ENCODE results near the gene ARHGAP19.

Gene ARHGAP19

DNA sequence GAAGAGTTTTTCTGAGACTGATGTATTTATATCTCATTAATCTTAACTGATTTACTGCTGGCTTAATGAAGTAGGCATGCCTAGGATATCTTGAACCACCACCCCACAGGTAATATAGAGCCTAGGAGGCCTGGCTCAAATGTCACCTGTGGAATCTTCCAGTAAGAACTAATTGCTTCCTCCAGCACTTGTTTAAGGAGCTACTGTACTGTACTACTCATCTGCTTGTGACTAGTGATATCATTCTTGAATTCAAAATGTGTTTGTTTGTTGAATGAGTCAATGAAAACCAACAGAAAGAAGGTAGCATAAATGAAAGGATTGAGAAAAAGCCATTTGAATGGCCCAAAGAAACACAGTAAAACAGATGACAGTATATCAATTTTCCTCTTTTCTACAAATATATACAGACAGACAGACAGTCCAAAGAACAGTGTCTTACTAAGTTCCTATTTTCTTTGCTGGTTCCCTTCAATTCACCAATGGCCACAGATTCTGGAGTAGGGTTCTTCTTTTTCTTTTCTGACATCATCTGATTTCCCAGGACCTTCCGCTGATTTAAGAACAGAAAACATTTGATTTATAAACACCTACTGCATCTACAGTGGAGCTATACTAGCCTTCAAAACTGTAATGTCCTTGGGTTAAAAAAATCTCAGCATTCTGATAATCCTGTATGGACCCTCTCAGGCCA, 63.0 kb downstream of the ARHGAP19 start:
- H3K27ac ChIP-seq (ENCODE audit: low read depth, low read length) = no peak overlapping the region
- no peaks in the 10 kb centered on the region for H3K9me3 ChIP-seq (ENCODE audit: insufficient read depth, low read length)
- no peaks in the 10 kb centered on the region for H4K20me1 ChIP-seq (ENCODE audit: low read depth, low read length)
- H3K4me2 ChIP-seq (ENCODE audit: low read depth, low read length, poor library complexity, severe bottlenecking) = no peak overlapping the region
- H3K27me3 ChIP-seq (ENCODE audit: low read length) = no peaks in the 10 kb centered on the region
- no peak overlapping the region for H2AFZ ChIP-seq (ENCODE audit: low read depth, low read length, severe bottlenecking)
- TF ChIP-seq, protein P1, sequence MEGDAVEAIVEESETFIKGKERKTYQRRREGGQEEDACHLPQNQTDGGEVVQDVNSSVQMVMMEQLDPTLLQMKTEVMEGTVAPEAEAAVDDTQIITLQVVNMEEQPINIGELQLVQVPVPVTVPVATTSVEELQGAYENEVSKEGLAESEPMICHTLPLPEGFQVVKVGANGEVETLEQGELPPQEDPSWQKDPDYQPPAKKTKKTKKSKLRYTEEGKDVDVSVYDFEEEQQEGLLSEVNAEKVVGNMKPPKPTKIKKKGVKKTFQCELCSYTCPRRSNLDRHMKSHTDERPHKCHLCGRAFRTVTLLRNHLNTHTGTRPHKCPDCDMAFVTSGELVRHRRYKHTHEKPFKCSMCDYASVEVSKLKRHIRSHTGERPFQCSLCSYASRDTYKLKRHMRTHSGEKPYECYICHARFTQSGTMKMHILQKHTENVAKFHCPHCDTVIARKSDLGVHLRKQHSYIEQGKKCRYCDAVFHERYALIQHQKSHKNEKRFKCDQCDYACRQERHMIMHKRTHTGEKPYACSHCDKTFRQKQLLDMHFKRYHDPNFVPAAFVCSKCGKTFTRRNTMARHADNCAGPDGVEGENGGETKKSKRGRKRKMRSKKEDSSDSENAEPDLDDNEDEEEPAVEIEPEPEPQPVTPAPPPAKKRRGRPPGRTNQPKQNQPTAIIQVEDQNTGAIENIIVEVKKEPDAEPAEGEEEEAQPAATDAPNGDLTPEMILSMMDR (IDR thresholded peaks at IDR 0.05; ENCODE audit: insufficient read depth, low read length, poor library complexity, severe bottlenecking) = no peak
- TF ChIP-seq EZH2phosphoT487 (conservative IDR thresholded peaks at IDR 0.05; ENCODE audit: low read length) = no peak
- no peaks in the 10 kb centered on the region for H3F3A ChIP-seq (ENCODE audit: insufficient read depth)
- no peak overlapping the region for H3K9ac ChIP-seq (ENCODE audit: low read length)
- H3K36me3 ChIP-seq (ENCODE audit: low read length) = 0 out of 2 replicates have a peak, but pooled peaks cover 14% of the 10 kb centered on the region
- no peak overlapping the region for H3K4me3 ChIP-seq (ENCODE audit: insufficient read depth, low read length, poor library complexity, severe bottlenecking)
- H3K9me2 ChIP-seq (replicated peaks; ENCODE audit: insufficient read depth, low read length) = no peaks in the 10 kb centered on the region
- no peaks in the 10 kb centered on the region for H3K79me2 ChIP-seq (ENCODE audit: insufficient read depth, low read length)

DNA sequence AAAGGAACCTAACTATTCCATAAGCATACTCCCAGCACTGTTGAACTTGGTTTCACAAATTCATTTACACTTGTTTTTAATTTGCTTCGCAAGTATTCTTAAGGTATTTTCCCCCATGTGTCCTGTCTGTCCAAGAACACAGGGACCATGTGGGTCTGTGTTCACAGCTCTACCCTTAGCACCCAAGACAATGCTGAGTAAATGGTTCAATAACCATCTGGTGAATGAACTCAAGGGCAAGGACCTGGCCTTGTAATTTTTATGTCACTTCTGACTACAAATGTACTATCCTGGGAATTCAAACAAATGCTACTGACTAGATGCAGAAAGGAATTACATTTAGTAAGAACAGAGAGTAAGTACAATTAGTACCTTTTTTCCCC, 63.7 kb downstream of the ARHGAP19 start:
- H4K20me1 ChIP-seq (ENCODE audit: low read depth, low read length) = no peaks in the 10 kb centered on the region
- H3K9ac ChIP-seq (ENCODE audit: low read length) = no peak overlapping the region
- H3K79me2 ChIP-seq (ENCODE audit: insufficient read depth, low read length) = no peaks in the 10 kb centered on the region
- H3F3A ChIP-seq (ENCODE audit: insufficient read depth) = no peaks in the 10 kb centered on the region
- H3K9me3 ChIP-seq (ENCODE audit: insufficient read depth, low read length) = no peaks in the 10 kb centered on the region
- H3K4me2 ChIP-seq (ENCODE audit: low read depth, low read length, poor library complexity, severe bottlenecking) = no peak overlapping the region
- no peak overlapping the region for H2AFZ ChIP-seq (ENCODE audit: low read depth, low read length, severe bottlenecking)
- H3K27ac ChIP-seq (ENCODE audit: low read depth, low read length) = no peak overlapping the region
- no peaks in the 10 kb centered on the region for H3K9me2 ChIP-seq (replicated peaks; ENCODE audit: insufficient read depth, low read length)
- no peaks in the 10 kb centered on the region for H3K27me3 ChIP-seq (ENCODE audit: low read length)
- 0 out of 2 replicates have a peak, but pooled peaks cover 14% of the 10 kb centered on the region for H3K36me3 ChIP-seq (ENCODE audit: low read length)
- no peak for TF ChIP-seq EZH2phosphoT487 (conservative IDR thresholded peaks at IDR 0.05; ENCODE audit: low read length)
- TF ChIP-seq, protein P1 (IDR thresholded peaks at IDR 0.05; ENCODE audit: insufficient read depth, low read length, poor library complexity, severe bottlenecking) = no peak
- no peak overlapping the region for H3K4me3 ChIP-seq (ENCODE audit: insufficient read depth, low read length, poor library complexity, severe bottlenecking)

DNA sequence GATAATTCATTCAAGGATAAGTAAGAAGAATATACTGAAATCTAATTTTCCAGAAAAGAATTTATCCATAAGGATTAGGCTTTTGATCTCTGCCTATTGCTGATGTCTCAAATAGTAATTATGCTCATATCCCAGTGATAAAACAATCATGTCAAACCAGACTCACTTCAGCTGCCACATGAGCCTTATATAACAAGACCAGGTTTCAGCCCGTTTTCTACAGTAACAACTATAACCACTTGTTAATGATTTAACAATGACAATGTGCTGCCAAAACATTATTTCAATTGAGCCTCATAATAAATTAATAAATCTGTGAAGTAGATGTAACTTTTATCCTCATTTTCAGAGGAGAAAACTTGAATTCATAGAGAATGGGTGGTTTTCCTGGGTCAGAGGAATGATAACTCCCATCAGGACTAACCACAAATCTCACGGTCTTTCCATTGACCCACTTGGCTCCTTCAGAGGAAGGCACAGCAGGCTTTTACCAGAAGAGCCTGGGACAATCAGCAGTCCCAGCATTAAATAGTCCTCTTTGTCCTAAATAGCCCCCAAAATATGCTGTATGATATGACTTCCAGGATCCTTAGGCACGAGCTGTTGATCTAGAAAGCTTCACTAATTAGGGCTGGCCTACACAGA, 64.2 kb downstream of the ARHGAP19 start:
- Histone ChIP-seq H3K9me3 (ENCODE audit: insufficient read depth, low read length) (no peaks in the 10 kb centered on the region), H3K36me3 (ENCODE audit: low read length) (0 out of 2 replicates have a peak, but pooled peaks cover 14% of the 10 kb centered on the region), H4K20me1 (ENCODE audit: low read depth, low read length) (no peaks in the 10 kb centered on the region), H3K9ac (ENCODE audit: low read length) (no peak overlapping the region), H3K27ac (ENCODE audit: low read depth, low read length) (no peak overlapping the region), H3K9me2 (replicated peaks; ENCODE audit: insufficient read depth, low read length) (no peaks in the 10 kb centered on the region), H3K4me3 (ENCODE audit: insufficient read depth, low read length, poor library complexity, severe bottlenecking) (no peak overlapping the region), H3K4me2 (ENCODE audit: low read depth, low read length, poor library complexity, severe bottlenecking) (no peak overlapping the region), H2AFZ (ENCODE audit: low read depth, low read length, severe bottlenecking) (no peak overlapping the region), H3K79me2 (ENCODE audit: insufficient read depth, low read length) (no peaks in the 10 kb centered on the region), H3F3A (ENCODE audit: insufficient read depth) (no peaks in the 10 kb centered on the region), H3K27me3 (ENCODE audit: low read length) (no peaks in the 10 kb centered on the region)
- TF ChIP-seq EZH2phosphoT487 (conservative IDR thresholded peaks at IDR 0.05; ENCODE audit: low read length) = no peak

DNA sequence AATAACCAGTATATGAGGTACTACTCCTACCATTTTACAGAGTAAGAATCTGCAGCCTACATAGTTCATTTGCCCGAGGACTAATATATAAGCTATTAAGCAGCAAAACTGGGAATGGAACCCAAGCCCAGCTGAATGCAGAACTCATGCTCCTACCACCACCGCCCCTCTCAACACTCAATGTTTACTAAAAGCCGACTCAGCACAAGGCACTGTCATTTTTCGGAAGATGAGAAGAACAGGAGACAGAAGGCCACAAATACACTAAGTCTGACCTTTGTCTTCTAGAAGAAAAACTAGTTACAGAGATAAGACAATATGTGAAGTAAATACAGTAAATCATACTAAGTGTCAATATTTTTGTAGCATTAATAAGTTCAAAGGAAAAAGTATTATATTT, 66.0 kb downstream of the ARHGAP19 start:
- Histone ChIP-seq H3K27ac (ENCODE audit: low read depth, low read length) (no peak overlapping the region), H3K4me2 (ENCODE audit: low read depth, low read length, poor library complexity, severe bottlenecking) (no peak overlapping the region), H3K79me2 (ENCODE audit: insufficient read depth, low read length) (no peaks in the 10 kb centered on the region), H3F3A (ENCODE audit: insufficient read depth) (no peaks in the 10 kb centered on the region), H3K9ac (ENCODE audit: low read length) (no peak overlapping the region), H3K9me3 (ENCODE audit: insufficient read depth, low read length) (no peaks in the 10 kb centered on the region), H3K27me3 (ENCODE audit: low read length) (no peaks in the 10 kb centered on the region), H3K4me3 (ENCODE audit: insufficient read depth, low read length, poor library complexity, severe bottlenecking) (no peak overlapping the region), H4K20me1 (ENCODE audit: low read depth, low read length) (no peaks in the 10 kb centered on the region), H3K36me3 (ENCODE audit: low read length) (0 out of 2 replicates have a peak, but pooled peaks cover 14% of the 10 kb centered on the region), H3K9me2 (replicated peaks; ENCODE audit: insufficient read depth, low read length) (no peaks in the 10 kb centered on the region), H2AFZ (ENCODE audit: low read depth, low read length, severe bottlenecking) (no peak overlapping the region)
- TF ChIP-seq, protein P1 (IDR thresholded peaks at IDR 0.05; ENCODE audit: insufficient read depth, low read length, poor library complexity, severe bottlenecking) = no peak
- no peak for TF ChIP-seq EZH2phosphoT487 (conservative IDR thresholded peaks at IDR 0.05; ENCODE audit: low read length)
